Measurements from ENCODE around the gene CCDC186. TPM values are rescaled to one million over a fixed set of nuclear protein-coding genes. Genes with fewer than 3 reads are reported as not detected.

CCDC186 gene
- total and polyA plus RNA-seq, 2 donors (not counting 1 experiment from before 2014, with no cell fraction given): 13.0 to 15.7 TPM

DNA sequence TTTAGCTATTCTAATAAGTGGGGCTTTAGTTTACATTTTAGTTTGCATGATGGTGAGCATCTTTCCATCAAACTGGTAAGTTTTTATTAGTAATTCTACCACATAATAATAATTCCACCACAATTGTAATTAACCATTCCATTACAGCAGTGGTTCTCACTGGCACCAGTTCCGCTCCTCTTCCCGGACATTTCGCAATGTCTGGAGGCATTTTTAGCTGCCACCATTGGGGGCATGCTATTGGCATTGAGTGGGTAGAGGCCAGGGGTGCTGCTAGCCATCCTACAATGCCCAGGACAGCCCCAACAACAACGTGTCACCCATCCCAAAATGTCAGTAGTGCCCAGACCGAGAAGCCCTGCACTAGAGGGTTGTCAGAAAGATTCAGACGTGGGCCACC lies 98.9 kb downstream of the CCDC186 start:
- no peak overlapping the region for H3K9ac ChIP-seq (ENCODE audit: insufficient read depth, low read length)
- DNase-seq (ENCODE audit: low read depth in 2 of 2): no peak
- no peak overlapping the region for H2AFZ ChIP-seq (ENCODE audit: low read length)
- H3K4me3 ChIP-seq (replicated peaks in 1 of 4; ENCODE audit: control extremely low read depth in 1 of 4, insufficient read depth in 1 of 4, low read depth in 3 of 4, low read length in 4 of 4): no peak overlapping the region
- no peak overlapping the region for H3K27ac ChIP-seq (ENCODE audit: insufficient read depth, low read length)
- no peaks in the 10 kb centered on the region for H4K20me1 ChIP-seq (ENCODE audit: control insufficient read depth, extremely low read depth, insufficient read depth, low read length)
- no peak overlapping the region for H3K4me2 ChIP-seq (ENCODE audit: extremely low read depth, insufficient read depth, low read length)
- H3K79me2 ChIP-seq (ENCODE audit: control insufficient read depth, insufficient read depth, low read length): no peaks in the 10 kb centered on the region
- TF ChIP-seq, protein P1, sequence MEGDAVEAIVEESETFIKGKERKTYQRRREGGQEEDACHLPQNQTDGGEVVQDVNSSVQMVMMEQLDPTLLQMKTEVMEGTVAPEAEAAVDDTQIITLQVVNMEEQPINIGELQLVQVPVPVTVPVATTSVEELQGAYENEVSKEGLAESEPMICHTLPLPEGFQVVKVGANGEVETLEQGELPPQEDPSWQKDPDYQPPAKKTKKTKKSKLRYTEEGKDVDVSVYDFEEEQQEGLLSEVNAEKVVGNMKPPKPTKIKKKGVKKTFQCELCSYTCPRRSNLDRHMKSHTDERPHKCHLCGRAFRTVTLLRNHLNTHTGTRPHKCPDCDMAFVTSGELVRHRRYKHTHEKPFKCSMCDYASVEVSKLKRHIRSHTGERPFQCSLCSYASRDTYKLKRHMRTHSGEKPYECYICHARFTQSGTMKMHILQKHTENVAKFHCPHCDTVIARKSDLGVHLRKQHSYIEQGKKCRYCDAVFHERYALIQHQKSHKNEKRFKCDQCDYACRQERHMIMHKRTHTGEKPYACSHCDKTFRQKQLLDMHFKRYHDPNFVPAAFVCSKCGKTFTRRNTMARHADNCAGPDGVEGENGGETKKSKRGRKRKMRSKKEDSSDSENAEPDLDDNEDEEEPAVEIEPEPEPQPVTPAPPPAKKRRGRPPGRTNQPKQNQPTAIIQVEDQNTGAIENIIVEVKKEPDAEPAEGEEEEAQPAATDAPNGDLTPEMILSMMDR (conservative IDR thresholded peaks at IDR 0.05 in 1 of 2, IDR thresholded peaks at IDR 0.05 in 1 of 2; ENCODE audit: low read depth in 1 of 2, low read length in 2 of 2): no peak
- TF ChIP-seq EZH2 (IDR thresholded peaks at IDR 0.05; ENCODE audit: low read length, missing control alignments): no peak
- no peaks in the 10 kb centered on the region for H3K9me3 ChIP-seq (ENCODE audit: control insufficient read depth, insufficient read depth, low read depth, low read length)
- no peaks in the 10 kb centered on the region for H3K4me1 ChIP-seq (ENCODE audit: control insufficient read depth, extremely low read depth, insufficient read depth, low read length)
- no peaks in the 10 kb centered on the region for H3K27me3 ChIP-seq (ENCODE audit: control insufficient read depth, insufficient read depth, low read length)
- H3K36me3 ChIP-seq (ENCODE audit: control insufficient read depth, insufficient read depth, low read length): no peaks in the 10 kb centered on the region

DNA sequence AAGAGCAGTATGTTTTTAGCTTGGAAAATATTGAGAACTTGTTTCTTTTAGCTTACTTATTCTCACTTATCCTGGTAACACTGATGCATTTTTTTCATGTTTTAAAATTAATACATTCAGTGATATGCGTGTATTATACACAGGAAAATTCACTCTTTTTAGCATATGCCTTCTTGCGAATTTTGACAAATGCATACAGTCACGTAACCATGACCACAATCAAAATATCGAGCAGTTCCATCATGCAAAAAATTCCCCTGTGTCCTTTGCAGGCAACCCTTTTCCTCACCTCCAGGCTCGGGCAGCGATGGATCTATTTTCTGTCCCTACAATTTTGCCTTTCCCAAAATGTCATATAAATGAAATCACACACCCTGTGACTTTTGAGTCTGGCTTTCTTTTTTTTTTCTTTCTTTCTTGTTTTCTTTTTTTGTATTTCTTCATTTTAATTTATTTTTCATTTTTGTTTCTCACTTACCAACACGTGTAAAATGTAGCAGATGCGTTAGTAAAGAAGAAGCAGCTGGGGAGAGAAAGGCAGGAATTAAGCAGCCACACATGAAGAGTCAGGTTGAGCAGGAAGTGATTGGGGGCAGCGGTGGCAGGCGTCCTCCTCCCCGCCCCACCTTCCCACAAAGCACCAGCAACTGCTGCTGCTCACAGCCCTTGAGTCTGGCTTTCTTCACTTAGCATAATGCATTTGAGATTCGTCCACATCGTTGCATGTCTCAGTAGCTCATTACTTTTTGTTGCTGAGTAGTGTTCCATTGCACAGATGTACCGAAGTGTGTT lies 100.4 kb downstream of the CCDC186 start:
- TF ChIP-seq, protein P1 (conservative IDR thresholded peaks at IDR 0.05 in 1 of 2, IDR thresholded peaks at IDR 0.05 in 1 of 2; ENCODE audit: low read depth in 1 of 2, low read length in 2 of 2): no peak
- TF ChIP-seq EZH2 (IDR thresholded peaks at IDR 0.05; ENCODE audit: low read length, missing control alignments): no peak
- no peak overlapping the region for H3K4me2 ChIP-seq (ENCODE audit: extremely low read depth, insufficient read depth, low read length)
- H3K27me3 ChIP-seq (ENCODE audit: control insufficient read depth, insufficient read depth, low read length): no peaks in the 10 kb centered on the region
- H2AFZ ChIP-seq (ENCODE audit: low read length): no peak overlapping the region
- H3K27ac ChIP-seq (ENCODE audit: insufficient read depth, low read length): no peak overlapping the region
- no peak for DNase-seq (ENCODE audit: low read depth in 2 of 2)
- no peaks in the 10 kb centered on the region for H3K36me3 ChIP-seq (ENCODE audit: control insufficient read depth, insufficient read depth, low read length)
- H3K79me2 ChIP-seq (ENCODE audit: control insufficient read depth, insufficient read depth, low read length): no peaks in the 10 kb centered on the region
- H3K4me3 ChIP-seq (replicated peaks in 1 of 4; ENCODE audit: control extremely low read depth in 1 of 4, insufficient read depth in 1 of 4, low read depth in 3 of 4, low read length in 4 of 4): no peak overlapping the region
- no peak overlapping the region for H3K9ac ChIP-seq (ENCODE audit: insufficient read depth, low read length)
- H3K9me3 ChIP-seq (ENCODE audit: control insufficient read depth, insufficient read depth, low read depth, low read length): no peaks in the 10 kb centered on the region
- no peaks in the 10 kb centered on the region for H4K20me1 ChIP-seq (ENCODE audit: control insufficient read depth, extremely low read depth, insufficient read depth, low read length)
- H3K4me1 ChIP-seq (ENCODE audit: control insufficient read depth, extremely low read depth, insufficient read depth, low read length): no peaks in the 10 kb centered on the region

DNA sequence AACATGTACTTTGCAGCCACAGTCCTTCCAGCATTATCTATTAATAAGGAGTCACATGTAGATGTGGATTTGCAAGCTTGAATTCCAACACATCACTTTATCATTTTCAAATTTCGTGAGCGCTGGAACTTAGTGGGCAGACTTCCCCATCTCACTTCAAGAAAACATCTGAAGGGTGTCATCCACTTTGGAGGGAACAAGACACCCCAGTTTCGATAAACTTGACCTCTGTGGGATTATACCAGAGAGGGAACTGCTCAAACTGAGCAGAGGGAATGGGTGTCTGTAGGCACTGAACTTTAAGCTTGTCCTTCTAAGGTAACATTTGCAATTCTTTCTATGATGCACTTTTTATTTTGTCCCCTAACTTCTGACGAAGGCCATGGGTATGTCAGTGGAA lies 102.8 kb downstream of the CCDC186 start:
- Histone ChIP-seq H3K9ac (ENCODE audit: insufficient read depth, low read length) (no peak overlapping the region), H3K4me2 (ENCODE audit: extremely low read depth, insufficient read depth, low read length) (no peak overlapping the region), H3K79me2 (ENCODE audit: control insufficient read depth, insufficient read depth, low read length) (no peaks in the 10 kb centered on the region)

More for the DNA sequence above, 102.8 kb downstream of the CCDC186 start:
- no peaks in the 10 kb centered on the region for H3K36me3 ChIP-seq (ENCODE audit: control insufficient read depth, insufficient read depth, low read length)
- no peak overlapping the region for H2AFZ ChIP-seq (ENCODE audit: low read length)
- no peaks in the 10 kb centered on the region for H3K4me1 ChIP-seq (ENCODE audit: control insufficient read depth, extremely low read depth, insufficient read depth, low read length)
- H4K20me1 ChIP-seq (ENCODE audit: control insufficient read depth, extremely low read depth, insufficient read depth, low read length): no peaks in the 10 kb centered on the region
- no peak for DNase-seq (ENCODE audit: low read depth in 2 of 2)
- no peaks in the 10 kb centered on the region for H3K9me3 ChIP-seq (ENCODE audit: control insufficient read depth, insufficient read depth, low read depth, low read length)
- no peak for TF ChIP-seq EZH2 (IDR thresholded peaks at IDR 0.05; ENCODE audit: low read length, missing control alignments)
- TF ChIP-seq, protein P1 (conservative IDR thresholded peaks at IDR 0.05 in 1 of 2, IDR thresholded peaks at IDR 0.05 in 1 of 2; ENCODE audit: low read depth in 1 of 2, low read length in 2 of 2): no peak
- H3K27me3 ChIP-seq (ENCODE audit: control insufficient read depth, insufficient read depth, low read length): no peaks in the 10 kb centered on the region
- H3K4me3 ChIP-seq (replicated peaks in 1 of 4; ENCODE audit: control extremely low read depth in 1 of 4, insufficient read depth in 1 of 4, low read depth in 3 of 4, low read length in 4 of 4): no peak overlapping the region
- H3K27ac ChIP-seq (ENCODE audit: insufficient read depth, low read length): no peak overlapping the region

Other genes starting within 250 kb of the CCDC186 start
- gene ADRB1, start 130.3 kb downstream of the CCDC186 start, total RNA-seq: not detected in 2 replicates
- gene ADRB1, start 130.3 kb downstream of the CCDC186 start, polyA plus RNA-seq: not detected in 2 replicates
- 0.26 TPM in 1 of 2 replicates, not detected in the other for gene TDRD1, start 5.2 kb upstream of the CCDC186 start, total RNA-seq
- gene TDRD1, start 5.2 kb upstream of the CCDC186 start, polyA plus RNA-seq: 0.03 and 0.22 TPM in 2 replicates
- under 0.01 and 0.17 TPM in 2 replicates for gene VWA2, start 65.1 kb upstream of the CCDC186 start, total RNA-seq
- gene VWA2, start 65.1 kb upstream of the CCDC186 start, polyA plus RNA-seq: 0.03 and 0.11 TPM in 2 replicates
- 0.17 and 0.77 TPM in 2 replicates for gene AFAP1L2, start 230.3 kb upstream of the CCDC186 start, total RNA-seq
- gene AFAP1L2, start 230.3 kb upstream of the CCDC186 start, polyA plus RNA-seq: 0.43 and 9.6 TPM in 2 replicates

Data from fibroblast of lung (primary cell).